GM10266 (cell line): ENCODE data around the gene ARL5C.

Source experiments
- DNase-seq: peaks from one replicate; pipeline ENCODE4 v3.0.0; 2012; ENCODE audit errors: extremely low spot score
- TF ChIP-seq, protein P1 (sequence below): IDR thresholded peaks from 2 replicates; pipeline ENCODE4 v1.5.1; 2012; ENCODE audit warnings: mild to moderate bottlenecking, low read depth; ENCODE audit not compliant: control insufficient read depth, insufficient read depth; ENCODE audit errors: missing control alignments

The ARL5C gene

GRCh38 chr17:39208893-39209292 lies 42.9 kb upstream of the ARL5C start:
- peak; percentile 59 for DNase-seq
- TF ChIP-seq, protein P1, sequence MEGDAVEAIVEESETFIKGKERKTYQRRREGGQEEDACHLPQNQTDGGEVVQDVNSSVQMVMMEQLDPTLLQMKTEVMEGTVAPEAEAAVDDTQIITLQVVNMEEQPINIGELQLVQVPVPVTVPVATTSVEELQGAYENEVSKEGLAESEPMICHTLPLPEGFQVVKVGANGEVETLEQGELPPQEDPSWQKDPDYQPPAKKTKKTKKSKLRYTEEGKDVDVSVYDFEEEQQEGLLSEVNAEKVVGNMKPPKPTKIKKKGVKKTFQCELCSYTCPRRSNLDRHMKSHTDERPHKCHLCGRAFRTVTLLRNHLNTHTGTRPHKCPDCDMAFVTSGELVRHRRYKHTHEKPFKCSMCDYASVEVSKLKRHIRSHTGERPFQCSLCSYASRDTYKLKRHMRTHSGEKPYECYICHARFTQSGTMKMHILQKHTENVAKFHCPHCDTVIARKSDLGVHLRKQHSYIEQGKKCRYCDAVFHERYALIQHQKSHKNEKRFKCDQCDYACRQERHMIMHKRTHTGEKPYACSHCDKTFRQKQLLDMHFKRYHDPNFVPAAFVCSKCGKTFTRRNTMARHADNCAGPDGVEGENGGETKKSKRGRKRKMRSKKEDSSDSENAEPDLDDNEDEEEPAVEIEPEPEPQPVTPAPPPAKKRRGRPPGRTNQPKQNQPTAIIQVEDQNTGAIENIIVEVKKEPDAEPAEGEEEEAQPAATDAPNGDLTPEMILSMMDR = no peak

- DNase-seq = no peak
- TF ChIP-seq, protein P1 = no peak
Measured at GRCh38 chr17:39208136-39208535, 42.2 kb upstream of the ARL5C start.

- DNase-seq = no peak
- TF ChIP-seq, protein P1 = no peak
Measured at GRCh38 chr17:39205112-39205526, 39.2 kb upstream of the ARL5C start.

GRCh38 chr17:39204245-39204644 lies 38.3 kb upstream of the ARL5C start:
- TF ChIP-seq, protein P1 = no peak
- no peak for DNase-seq

GRCh38 chr17:39200957-39201510 lies 35.1 kb upstream of the ARL5C start:
- DNase-seq = no peak
- TF ChIP-seq, protein P1 = no peak

DNA sequence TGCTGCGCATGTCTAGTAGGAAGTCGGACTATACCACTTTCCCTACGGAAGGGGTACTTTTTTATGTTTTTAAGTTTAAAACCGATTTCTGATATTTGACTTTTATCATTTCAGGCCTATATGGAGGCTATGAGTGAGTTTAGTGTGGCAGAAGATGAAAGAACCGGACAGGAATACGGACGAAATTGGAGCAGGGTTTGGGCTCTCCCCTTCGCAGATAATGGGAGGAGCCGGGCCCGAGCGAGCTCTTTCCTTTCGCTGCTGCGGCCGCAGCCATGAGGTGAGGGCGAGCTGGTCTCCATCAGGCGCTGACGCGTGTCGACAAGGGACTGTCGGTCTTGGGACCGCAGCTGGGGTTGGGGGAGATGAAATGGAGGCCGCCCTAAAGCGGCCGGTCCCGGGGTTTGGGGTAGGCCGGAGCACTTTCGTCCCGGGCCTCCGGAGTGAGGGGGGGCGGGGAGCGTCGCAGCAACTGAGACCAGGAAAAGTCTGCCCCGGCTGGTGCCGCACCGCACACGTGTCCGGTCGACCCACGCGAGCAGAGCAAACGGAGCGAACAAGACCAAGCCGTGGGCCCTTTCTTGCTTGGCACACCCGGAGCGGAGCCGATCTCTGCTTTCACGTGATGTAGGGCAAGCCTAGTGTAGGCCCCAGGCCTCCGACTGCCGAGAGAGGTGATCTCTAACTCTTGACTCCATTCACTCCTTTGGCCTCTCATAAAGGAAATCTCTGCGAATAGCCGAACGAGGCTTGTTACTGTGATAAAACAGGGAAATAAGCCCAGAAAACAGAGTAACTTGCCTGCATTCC lies 34.3 kb upstream of the ARL5C start, which contains the start of gene RPL19:
Gene RPL19, plus strand, starts transcription at position 214 of the 810 bp plus-strand sequence. Its CDS starts 62 bp downstream, at position 276.
- peak; percentile 90 for DNase-seq
- TF ChIP-seq, protein P1 = no peak

DNA sequence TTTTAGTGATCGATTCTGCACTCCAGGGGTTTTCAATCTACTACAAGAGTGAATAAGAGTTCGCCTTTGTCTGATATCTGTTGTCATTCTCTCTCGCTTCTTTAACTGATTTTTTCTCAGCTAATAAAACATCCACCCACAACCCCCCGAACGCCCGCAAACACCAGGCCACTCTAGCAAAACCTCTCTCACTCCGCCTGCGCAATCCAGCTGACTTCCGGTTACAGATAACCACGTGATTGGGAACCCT lies 33.8 kb upstream of the ARL5C start:
- DNase-seq = peak; percentile 96

More for the DNA sequence above, 33.8 kb upstream of the ARL5C start:
- TF ChIP-seq, protein P1 = no peak
